ENCODE results near the gene MAP7D2.

Gene MAP7D2

DNA sequence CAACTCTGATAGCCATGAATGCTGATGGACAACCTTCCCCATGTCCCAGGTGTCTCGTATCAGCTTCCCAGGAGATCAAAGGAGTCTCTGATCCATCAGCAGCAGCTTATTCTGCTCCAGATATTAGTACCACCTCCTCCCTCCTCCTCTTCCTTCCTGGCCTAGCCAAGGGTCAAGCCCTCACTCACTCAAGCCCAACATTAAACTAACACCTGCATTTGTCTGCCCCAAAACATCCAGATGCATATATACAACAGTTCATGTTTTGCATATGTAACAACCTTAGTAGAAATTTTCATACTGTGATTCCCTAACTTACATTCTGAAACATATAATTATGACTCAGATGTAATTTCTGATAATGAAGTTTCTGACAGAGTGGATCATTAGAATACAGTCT, 155.8 kb downstream of the MAP7D2 start:
- no peak overlapping the region for H3K27ac ChIP-seq (ENCODE audit: insufficient read depth in 1 of 2, low read depth in 1 of 2, low read length in 2 of 2, poor library complexity in 1 of 2, severe bottlenecking in 2 of 2)
- ChIA-PET POLR2A (no interaction called here), CTCF (interaction anchor here (0.6 kb wide), 1 partner anchor 24 kb away, joined by 3 read pairs; no protein-coding TSS in a partner anchor)
- H3K36me3 ChIP-seq (ENCODE audit: control insufficient read depth in 4 of 4, insufficient read depth in 4 of 4, low read length in 3 of 4), result peaks cover 0 to 10% (median 3%) of the 10 kb centered on the region in 4 experiments
- H3K4me3 ChIP-seq (ENCODE audit: control insufficient read depth in 1 of 7, extremely low read depth in 1 of 7, insufficient read depth in 4 of 7, low read depth in 2 of 7, low read length in 6 of 7), result no peak overlapping the region
- H3K27me3 ChIP-seq (replicated peaks in 2 of 5; ENCODE audit: control insufficient read depth in 4 of 5, insufficient read depth in 5 of 5, low read length in 4 of 5), result peaks cover 0 to 7% (median 0%) of the 10 kb centered on the region in 5 experiments
- H3K9me3 ChIP-seq (ENCODE audit: control extremely low read depth in 1 of 5, control insufficient read depth in 4 of 5, insufficient read depth in 2 of 5, low read depth in 1 of 5, low read length in 4 of 5), result no peaks in the 10 kb centered on the region
- no peak for DNase-seq
- H3K4me1 ChIP-seq (ENCODE audit: control extremely low read depth in 1 of 4, control insufficient read depth in 4 of 4, insufficient read depth in 4 of 4, low read length in 3 of 4), result no peaks in the 10 kb centered on the region
- WGBS (ENCODE audit: insufficient coverage), result 77% methylated on average over 1 of the region's 1 CpG

- ChIA-PET POLR2A (no interaction called here), CTCF (interaction anchor here (0.6 to 1.4 kb wide), 2 partner anchors 13 to 23 kb away, joined by 3 to 4 read pairs; no protein-coding TSS in a partner anchor)
- DNase-seq, result peak in 1 of 3 donors; percentile 1
- peaks cover 0 to 2% (median 0%) of the 10 kb centered on the region in 4 experiments for H3K36me3 ChIP-seq (ENCODE audit: control insufficient read depth in 4 of 4, insufficient read depth in 4 of 4, low read length in 3 of 4)
- H3K27me3 ChIP-seq (replicated peaks in 2 of 5; ENCODE audit: control insufficient read depth in 4 of 5, insufficient read depth in 5 of 5, low read length in 4 of 5), result peaks cover 0 to 6% (median 0%) of the 10 kb centered on the region in 5 experiments
- no peak overlapping the region for H3K4me3 ChIP-seq (ENCODE audit: control insufficient read depth in 1 of 7, extremely low read depth in 1 of 7, insufficient read depth in 4 of 7, low read depth in 2 of 7, low read length in 6 of 7)
- WGBS (ENCODE audit: insufficient coverage), result 77% methylated on average over 4 of the region's 6 CpGs
- no peak overlapping the region for H3K27ac ChIP-seq (ENCODE audit: insufficient read depth in 1 of 2, low read depth in 1 of 2, low read length in 2 of 2, poor library complexity in 1 of 2, severe bottlenecking in 2 of 2)
- H3K4me1 ChIP-seq (ENCODE audit: control extremely low read depth in 1 of 4, control insufficient read depth in 4 of 4, insufficient read depth in 4 of 4, low read length in 3 of 4), result no peaks in the 10 kb centered on the region
- H3K9me3 ChIP-seq (ENCODE audit: control extremely low read depth in 1 of 5, control insufficient read depth in 4 of 5, insufficient read depth in 2 of 5, low read depth in 1 of 5, low read length in 4 of 5), result no peaks in the 10 kb centered on the region
Observed at GRCh38 chrX:19958552-19959486, 157.9 kb downstream of the MAP7D2 start.

GRCh38 chrX:19956923-19957322, 159.8 kb downstream of the MAP7D2 start:
- peaks cover 0 to 7% (median 4%) of the 10 kb centered on the region in 4 experiments for H3K36me3 ChIP-seq (ENCODE audit: control insufficient read depth in 4 of 4, insufficient read depth in 4 of 4, low read length in 3 of 4)
- POLR2A ChIA-PET, result no interaction called here
- no peaks in the 10 kb centered on the region for H3K4me1 ChIP-seq (ENCODE audit: control extremely low read depth in 1 of 4, control insufficient read depth in 4 of 4, insufficient read depth in 4 of 4, low read length in 3 of 4)
- no peak overlapping the region for H3K27ac ChIP-seq (ENCODE audit: insufficient read depth in 1 of 2, low read depth in 1 of 2, low read length in 2 of 2, poor library complexity in 1 of 2, severe bottlenecking in 2 of 2)
- CTCF ChIA-PET, result interaction anchor here (1.0 kb wide), 1 partner anchor 15 kb away, joined by 3 read pairs; no protein-coding TSS in a partner anchor
- no peak overlapping the region for H3K4me3 ChIP-seq (ENCODE audit: control insufficient read depth in 1 of 7, extremely low read depth in 1 of 7, insufficient read depth in 4 of 7, low read depth in 2 of 7, low read length in 6 of 7)
- no peaks in the 10 kb centered on the region for H3K9me3 ChIP-seq (ENCODE audit: control extremely low read depth in 1 of 5, control insufficient read depth in 4 of 5, insufficient read depth in 2 of 5, low read depth in 1 of 5, low read length in 4 of 5)
- DNase-seq, result no peak
- peaks cover 0 to 6% (median 0%) of the 10 kb centered on the region in 5 experiments for H3K27me3 ChIP-seq (replicated peaks in 2 of 5; ENCODE audit: control insufficient read depth in 4 of 5, insufficient read depth in 5 of 5, low read length in 4 of 5)
- 93% methylated on average over 2 of the region's 6 CpGs for WGBS (ENCODE audit: insufficient coverage)
